ENCODE measurements around the gene PPWD1. TPM values are rescaled to one million over a fixed set of nuclear protein-coding genes. Genes with fewer than 3 reads are reported as not detected.
"Not testable (repeated sequence)": the region's sequence is repeated elsewhere in the genome, so short reads cannot be mapped to it uniquely, and the experiment has no call there.

The PPWD1 gene
- total and polyA plus RNA-seq, 2 donors (not counting 3 experiments of a cell fraction or from before 2014, with no cell fraction given): 4.9 to 40.9 TPM

DNA sequence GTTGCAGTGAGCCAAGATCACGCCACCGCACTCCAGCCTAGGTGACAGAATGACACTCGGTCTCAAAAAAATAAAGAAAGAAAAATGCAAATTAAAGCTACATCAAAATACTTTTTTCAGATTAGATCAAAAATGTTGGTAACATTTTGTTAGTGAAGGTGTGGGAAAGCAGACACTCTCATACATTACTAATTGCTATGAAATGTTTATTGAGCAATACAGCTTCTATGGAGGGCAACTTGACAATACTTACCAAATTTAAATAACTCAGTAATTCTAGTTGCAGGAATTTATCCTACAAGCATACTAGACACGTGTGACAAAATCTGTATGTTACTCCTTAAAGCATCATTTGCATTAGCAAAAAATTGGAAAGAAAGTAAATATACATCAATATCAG lies 56.9 kb downstream of the PPWD1 start:
- CTCF ChIA-PET: no interaction called here
- H3K27me3 ChIP-seq (ENCODE audit: control insufficient read depth in 2 of 2, insufficient read depth in 2 of 2, low read length in 2 of 2): no peaks in the 10 kb centered on the region
- BruUV-seq (replicated peaks): no TSS peak
- no peak overlapping the region for H3K27ac ChIP-seq (ENCODE audit: insufficient read depth, low read depth, low read length)
- H2AFZ ChIP-seq (ENCODE audit: low read depth, low read length): no peak overlapping the region
- H3K4me1 ChIP-seq (ENCODE audit: control insufficient read depth, extremely low read depth, insufficient read depth, low read length): peaks cover 11% of the 10 kb centered on the region
- POLR2A ChIA-PET: no interaction called here
- no peaks in the 10 kb centered on the region for H3K9me3 ChIP-seq (replicated peaks; ENCODE audit: control insufficient read depth, insufficient read depth, low read length)
- no peak overlapping the region for H3K4me2 ChIP-seq (ENCODE audit: insufficient read depth, low read length)
- no peaks in the 10 kb centered on the region for H3K36me3 ChIP-seq (ENCODE audit: control insufficient read depth in 2 of 2, extremely low read depth in 1 of 2, insufficient read depth in 2 of 2, low read length in 2 of 2)
- intact Hi-C loops (cut with micrococcal nuclease): loop anchor here (10.0 kb wide), 2 partner anchors 305 to 525 kb away; partner anchors contain the start of genes ERBIN and SREK1
- no peak overlapping the region for H3K4me3 ChIP-seq (replicated peaks in 1 of 3; ENCODE audit: insufficient read depth in 1 of 3, low read depth in 1 of 3, low read length in 3 of 3)
- dilution Hi-C loops (cut with MboI; ENCODE audit: extremely low pct_ligation_motif_present, low sequenced_read_pairs): no loop called here
- peaks cover 31% of the 10 kb centered on the region for H3K79me2 ChIP-seq (ENCODE audit: control insufficient read depth, insufficient read depth, low read length)
- TF ChIP-seq POLR2A (IDR thresholded peaks at IDR 0.05; ENCODE audit: low read depth, low read length): no peak
- TF ChIP-seq POLR2AphosphoS5 (IDR thresholded peaks at IDR 0.05; ENCODE audit: insufficient read depth, low read depth, low read length): no peak
- TF ChIP-seq EZH2 (IDR thresholded peaks at IDR 0.05; ENCODE audit: borderline replicate concordance, low read depth, low read length, severe bottlenecking): no peak
- TF ChIP-seq, protein P1, sequence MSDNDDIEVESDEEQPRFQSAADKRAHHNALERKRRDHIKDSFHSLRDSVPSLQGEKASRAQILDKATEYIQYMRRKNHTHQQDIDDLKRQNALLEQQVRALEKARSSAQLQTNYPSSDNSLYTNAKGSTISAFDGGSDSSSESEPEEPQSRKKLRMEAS (IDR thresholded peaks at IDR 0.05; ENCODE audit: insufficient read depth, insufficient read length): no peak
- no peak for TF ChIP-seq JUN (IDR thresholded peaks at IDR 0.05; ENCODE audit: borderline replicate concordance, insufficient read depth, insufficient read length, low read depth)
- FAIRE-seq (no peak), DNase-seq (ENCODE audit: low read depth, low spot score) (no peak)
- no peak overlapping the region for H3K9ac ChIP-seq (replicated peaks; ENCODE audit: extremely low read depth, insufficient read depth, low read length)
- H4K20me1 ChIP-seq (replicated peaks; ENCODE audit: control insufficient read depth, extremely low read depth, insufficient read depth, low read length): no peaks in the 10 kb centered on the region
- H3K9me1 ChIP-seq (replicated peaks; ENCODE audit: control insufficient read depth, extremely low read depth, insufficient read depth, low read length): no peaks in the 10 kb centered on the region

DNA sequence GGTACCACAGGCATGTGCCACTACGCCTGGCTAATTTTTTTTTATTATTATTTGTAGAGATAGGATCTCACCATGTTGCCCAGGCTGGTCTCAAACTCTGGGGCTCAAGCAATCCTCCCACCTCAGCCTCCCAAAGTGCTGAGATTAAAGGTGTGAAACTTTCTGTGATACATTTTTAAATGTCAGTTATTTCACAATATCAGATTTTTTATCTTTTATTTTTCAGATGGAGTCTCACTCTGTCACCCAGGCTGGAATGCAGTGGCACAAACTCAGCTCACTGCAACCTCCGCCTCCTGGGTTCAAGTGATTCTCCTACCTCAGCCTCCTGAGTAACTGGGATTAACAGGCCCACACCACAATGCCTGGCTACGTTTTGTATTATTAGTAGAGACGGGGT lies 58.9 kb downstream of the PPWD1 start:
- CTCF ChIA-PET; dilution Hi-C loops (cut with MboI; ENCODE audit: extremely low pct_ligation_motif_present, low sequenced_read_pairs): not testable (repeated sequence)

More for the DNA sequence above, 58.9 kb downstream of the PPWD1 start:
- Histone ChIP-seq H3K79me2 (ENCODE audit: control insufficient read depth, insufficient read depth, low read length) (peaks cover 47% of the 10 kb centered on the region), H3K4me1 (ENCODE audit: control insufficient read depth, extremely low read depth, insufficient read depth, low read length) (peaks cover 19% of the 10 kb centered on the region)
- H3K4me2 ChIP-seq (ENCODE audit: insufficient read depth, low read length); H3K4me3 ChIP-seq (replicated peaks in 1 of 3; ENCODE audit: insufficient read depth in 1 of 3, low read depth in 1 of 3, low read length in 3 of 3); H3K36me3 ChIP-seq (ENCODE audit: control insufficient read depth in 2 of 2, extremely low read depth in 1 of 2, insufficient read depth in 2 of 2, low read length in 2 of 2); H3K9me3 ChIP-seq (replicated peaks; ENCODE audit: control insufficient read depth, insufficient read depth, low read length); H3K9me1 ChIP-seq (replicated peaks; ENCODE audit: control insufficient read depth, extremely low read depth, insufficient read depth, low read length); FAIRE-seq; H4K20me1 ChIP-seq (replicated peaks; ENCODE audit: control insufficient read depth, extremely low read depth, insufficient read depth, low read length); DNase-seq (ENCODE audit: low read depth, low spot score); POLR2A ChIA-PET; H2AFZ ChIP-seq (ENCODE audit: low read depth, low read length); H3K9ac ChIP-seq (replicated peaks; ENCODE audit: extremely low read depth, insufficient read depth, low read length); BruUV-seq (replicated peaks); H3K27ac ChIP-seq (ENCODE audit: insufficient read depth, low read depth, low read length); H3K27me3 ChIP-seq (ENCODE audit: control insufficient read depth in 2 of 2, insufficient read depth in 2 of 2, low read length in 2 of 2): not testable (repeated sequence)
- intact Hi-C loops (cut with micrococcal nuclease): loop anchor here (10.0 kb wide), 2 partner anchors 303 to 523 kb away; partner anchors contain the start of genes ERBIN and SREK1
